Gastrocnemius medialis (tissue), 4 donors: ENCODE data around the gene NLGN4Y.

ENCODE experiments used
- CTCF ChIP-seq, 5 experiments: fragments of 450-650 bp in 3 of 5; fragments of 200-600 bp in 2 of 5; sonication (generic) in 2 of 5; IDR thresholded peaks in 4 of 5; conservative IDR thresholded peaks in 1 of 5; 1 replicate in 4 of 5; 2 replicates in 1 of 5; pipeline ENCODE4 v1.5.1; 2016 to 2019; ENCODE audit warnings: antibody characterized with exemption in 5 of 5, mild to moderate bottlenecking in 3 of 5, moderate library complexity in 3 of 5
- POLR2A ChIP-seq, 2 donors: fragments of 450-650 bp; IDR thresholded peaks; one replicate each; pipeline ENCODE4 v1.6.1; 2017; ENCODE audit warnings: antibody characterized with exemption in 2 of 2, mild to moderate bottlenecking in 2 of 2, moderate library complexity in 2 of 2

GRCh38 chrY:14748329-14748728 lies 224.0 kb downstream of the NLGN4Y start:
- TF ChIP-seq POLR2A (IDR thresholded peaks at IDR 0.05) = no peak
- TF ChIP-seq CTCF (IDR thresholded peaks at IDR 0.05 in 4 of 5, conservative IDR thresholded peaks at IDR 0.05 in 1 of 5) = no peak
